ENCODE results near the gene RNU1-4.
"Not testable (repeated sequence)": the region's sequence is repeated elsewhere in the genome, so short reads cannot be mapped to it uniquely, and the experiment has no call there.

Gene RNU1-4

DNA sequence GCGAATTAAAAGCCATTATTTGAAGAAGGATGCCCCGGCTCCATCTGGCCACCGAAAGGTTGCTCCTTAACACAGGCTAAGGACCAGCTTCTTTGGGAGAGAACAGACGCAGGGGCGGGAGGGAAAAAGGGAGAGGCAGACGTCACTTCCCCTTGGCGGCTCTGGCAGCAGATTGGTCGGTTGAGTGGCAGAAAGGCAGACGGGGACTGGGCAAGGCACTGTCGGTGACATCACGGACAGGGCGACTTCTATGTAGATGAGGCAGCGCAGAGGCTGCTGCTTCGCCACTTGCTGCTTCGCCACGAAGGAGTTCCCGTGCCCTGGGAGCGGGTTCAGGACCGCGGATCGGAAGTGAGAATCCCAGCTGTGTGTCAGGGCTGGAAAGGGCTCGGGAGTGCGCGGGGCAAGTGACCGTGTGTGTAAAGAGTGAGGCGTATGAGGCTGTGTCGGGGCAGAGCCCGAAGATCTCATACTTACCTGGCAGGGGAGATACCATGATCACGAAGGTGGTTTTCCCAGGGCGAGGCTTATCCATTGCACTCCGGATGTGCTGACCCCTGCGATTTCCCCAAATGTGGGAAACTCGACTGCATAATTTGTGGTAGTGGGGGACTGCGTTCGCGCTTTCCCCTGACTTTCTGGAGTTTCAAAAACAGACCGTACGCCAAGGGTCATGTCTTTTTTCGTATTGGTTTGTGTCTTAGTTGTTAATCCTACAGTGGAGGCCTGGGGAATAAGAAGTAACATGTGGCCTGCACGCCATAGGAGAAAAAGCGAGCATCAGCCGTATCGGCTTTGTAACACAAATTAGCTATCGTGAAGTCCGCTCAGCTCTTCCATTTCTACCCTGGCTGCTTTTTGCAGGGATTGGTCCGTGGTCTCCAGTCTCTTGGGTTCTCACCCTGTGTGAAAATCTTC is at the start of gene RNU1-4:
RNU1-4 (plus strand) TSS at position 470 of the 918 bp plus-strand sequence.
- not testable (repeated sequence) for H3K4me1 ChIP-seq (ENCODE audit: insufficient read depth, low read length); H3K9me3 ChIP-seq (ENCODE audit: control insufficient read depth, insufficient read depth, low read length); H3K36me3 ChIP-seq (ENCODE audit: insufficient read depth, low read length); H3K9ac ChIP-seq (ENCODE audit: low read depth, low read length)

DNA sequence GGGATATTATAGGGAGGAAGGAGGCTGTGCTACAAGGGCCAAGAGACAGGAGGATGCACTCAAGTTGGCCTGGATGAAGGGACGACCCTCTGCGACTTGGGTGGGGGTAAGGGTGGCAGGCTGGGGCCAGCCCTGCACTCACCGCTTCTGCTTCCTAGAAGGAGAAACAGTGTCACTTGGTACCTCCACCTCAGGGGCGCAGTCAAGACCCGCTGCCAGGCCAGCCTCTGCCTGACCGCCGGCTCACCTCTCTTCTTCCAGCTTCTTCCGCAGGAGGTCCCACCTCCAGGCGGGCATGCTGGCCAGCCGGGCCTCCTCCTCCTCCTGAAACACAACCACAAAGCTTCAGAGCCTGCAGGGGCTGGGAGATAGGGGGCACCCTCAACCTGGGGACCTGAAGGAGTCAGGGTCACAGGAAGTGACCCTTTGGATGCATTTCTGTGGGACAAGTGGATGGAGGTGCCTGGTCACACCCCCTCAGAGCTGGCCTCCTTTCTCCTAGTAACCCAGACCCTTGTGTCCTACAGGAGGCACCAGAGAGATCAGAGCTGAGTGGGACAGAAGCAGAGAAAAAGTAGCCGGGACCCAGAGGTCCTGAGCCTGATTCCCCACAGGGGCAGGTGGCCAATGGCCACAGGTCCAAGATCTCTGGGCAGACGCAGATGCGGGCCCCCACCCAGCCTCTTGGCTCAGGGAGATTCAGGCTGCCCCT is 49.2 kb upstream of the RNU1-4 start:
- not testable (repeated sequence) for H3K9ac ChIP-seq (ENCODE audit: low read depth, low read length); H3K36me3 ChIP-seq (ENCODE audit: insufficient read depth, low read length); H3K9me3 ChIP-seq (ENCODE audit: control insufficient read depth, insufficient read depth, low read length); H3K4me1 ChIP-seq (ENCODE audit: insufficient read depth, low read length)

DNA sequence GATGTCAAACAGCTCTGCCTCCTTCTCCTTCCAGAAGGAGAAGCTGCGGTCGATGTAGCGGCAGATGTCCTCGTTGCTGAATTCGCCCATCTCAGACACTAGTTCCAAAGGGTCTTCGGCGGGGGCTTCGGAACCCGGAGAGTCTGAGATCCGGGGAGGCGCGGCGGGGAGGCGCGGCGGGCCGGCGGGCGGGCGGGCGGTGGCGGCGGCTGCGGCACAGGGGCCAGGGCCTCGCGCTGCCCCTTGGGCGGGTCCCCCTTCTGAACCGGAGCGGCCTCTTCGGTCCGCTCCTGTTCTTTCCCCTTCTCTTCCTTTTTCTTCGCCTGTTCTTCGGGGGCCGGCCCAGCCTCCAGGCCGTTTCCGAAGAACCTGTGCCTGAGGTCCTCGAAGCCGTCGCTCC is 48.0 kb upstream of the RNU1-4 start:
- not testable (repeated sequence) for H3K4me1 ChIP-seq (ENCODE audit: insufficient read depth, low read length); H3K36me3 ChIP-seq (ENCODE audit: insufficient read depth, low read length); H3K9ac ChIP-seq (ENCODE audit: low read depth, low read length); H3K9me3 ChIP-seq (ENCODE audit: control insufficient read depth, insufficient read depth, low read length)

DNA sequence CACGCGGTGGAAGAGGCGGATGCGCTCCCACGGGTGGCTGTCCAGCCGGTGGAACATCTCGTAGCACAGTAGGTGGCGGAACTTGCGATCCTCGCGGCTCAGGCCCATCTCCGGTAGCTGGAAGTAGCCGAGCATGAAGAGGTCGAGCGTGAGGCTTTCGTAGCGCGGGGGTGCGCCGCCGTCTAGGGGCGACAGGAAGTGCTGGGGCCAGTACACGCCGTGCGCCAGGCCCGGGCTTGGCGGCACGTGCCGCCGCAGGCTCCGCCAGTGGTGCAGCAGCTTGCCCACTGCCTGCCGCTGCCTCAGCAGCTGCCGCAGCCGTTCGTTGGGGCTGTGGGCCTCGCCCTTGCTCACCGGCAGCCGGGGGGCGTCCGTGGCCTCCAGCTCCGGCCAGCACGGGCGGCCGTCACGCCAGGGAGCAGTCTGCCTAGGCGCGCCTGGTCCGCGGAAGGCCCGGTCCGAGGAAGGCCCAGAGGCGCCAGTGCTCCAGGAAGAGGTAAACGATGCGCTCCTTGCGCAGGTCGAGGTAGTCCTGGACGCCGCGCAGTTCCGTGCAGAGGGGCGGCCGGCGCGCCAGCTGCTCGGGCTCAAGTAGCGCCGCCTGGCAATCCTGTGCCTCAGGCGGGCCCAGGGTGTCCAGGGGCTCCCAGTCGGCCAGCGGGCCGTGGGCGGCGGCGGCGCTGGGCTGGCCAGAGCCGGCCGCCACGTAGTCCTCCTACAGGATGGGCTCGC is 47.4 kb upstream of the RNU1-4 start:
- H3K9me3 ChIP-seq (ENCODE audit: control insufficient read depth, insufficient read depth, low read length); H3K36me3 ChIP-seq (ENCODE audit: insufficient read depth, low read length); H3K4me1 ChIP-seq (ENCODE audit: insufficient read depth, low read length); H3K9ac ChIP-seq (ENCODE audit: low read depth, low read length): not testable (repeated sequence)

DNA sequence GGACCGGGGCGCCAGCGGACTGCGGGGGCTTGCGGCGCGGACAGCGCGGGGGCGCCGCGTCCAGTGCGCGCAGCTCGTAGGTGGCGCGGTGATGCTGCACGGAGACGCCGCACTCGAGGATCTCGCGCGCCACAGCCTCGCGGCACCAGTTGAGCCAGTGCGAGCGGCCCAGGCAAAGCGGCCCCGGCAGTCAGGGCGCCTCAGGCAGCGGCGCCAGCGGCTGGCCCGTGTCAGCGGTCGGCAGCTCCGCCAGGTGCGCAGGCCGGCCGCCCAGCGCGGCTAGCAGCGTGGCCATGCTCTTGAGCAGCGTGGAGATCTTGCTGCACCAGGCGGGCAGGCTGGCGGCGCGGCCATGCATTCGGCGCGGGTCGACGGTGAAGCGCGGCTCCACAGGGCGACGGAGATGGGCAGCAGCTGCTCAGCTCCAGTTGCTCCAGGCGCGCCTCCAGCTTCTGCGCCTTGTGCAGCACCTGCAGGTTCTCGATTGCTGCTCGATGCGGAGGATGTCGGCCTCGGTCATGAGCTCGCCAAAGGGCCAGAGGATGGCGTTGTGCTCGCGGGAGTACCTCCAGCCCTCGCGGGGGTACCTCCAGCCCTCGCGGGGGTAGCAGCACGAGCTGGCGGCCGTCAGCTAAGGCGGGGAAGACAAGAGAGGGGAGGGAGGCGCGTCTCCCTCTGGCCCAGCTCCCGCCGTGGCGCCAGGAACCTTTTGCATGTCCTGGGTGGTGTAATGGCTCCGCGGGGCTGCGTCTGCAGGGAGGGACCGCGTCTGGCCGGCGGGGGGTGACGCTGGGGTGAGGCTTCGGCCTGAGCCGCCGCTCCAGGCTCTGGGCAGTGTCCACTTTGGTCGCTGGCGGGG is 46.6 kb upstream of the RNU1-4 start:
- H3K9me3 ChIP-seq (ENCODE audit: control insufficient read depth, insufficient read depth, low read length); H3K36me3 ChIP-seq (ENCODE audit: insufficient read depth, low read length); H3K4me1 ChIP-seq (ENCODE audit: insufficient read depth, low read length); H3K9ac ChIP-seq (ENCODE audit: low read depth, low read length): not testable (repeated sequence)

DNA sequence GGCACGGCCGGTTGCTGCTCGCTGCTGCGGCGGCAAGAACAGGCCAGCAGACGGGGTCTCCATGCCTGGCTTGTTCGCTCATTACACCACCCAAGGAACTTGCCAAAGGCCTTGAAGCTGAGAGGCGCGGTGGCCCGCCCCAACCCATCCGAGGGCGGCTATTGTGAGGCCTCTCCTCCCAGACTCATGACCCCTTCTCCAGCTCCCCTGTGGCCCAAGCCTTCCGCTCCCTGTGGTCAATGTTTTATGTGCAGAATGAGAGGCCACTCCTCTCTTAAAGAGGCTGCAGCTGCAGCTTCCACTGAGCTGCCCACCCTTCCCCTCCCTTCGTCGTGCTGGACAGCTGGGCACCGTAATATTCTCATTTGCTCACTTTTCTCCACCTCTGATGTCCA is 46.0 kb upstream of the RNU1-4 start:
- not testable (repeated sequence) for H3K4me1 ChIP-seq (ENCODE audit: insufficient read depth, low read length); H3K9ac ChIP-seq (ENCODE audit: low read depth, low read length); H3K9me3 ChIP-seq (ENCODE audit: control insufficient read depth, insufficient read depth, low read length); H3K36me3 ChIP-seq (ENCODE audit: insufficient read depth, low read length)

DNA sequence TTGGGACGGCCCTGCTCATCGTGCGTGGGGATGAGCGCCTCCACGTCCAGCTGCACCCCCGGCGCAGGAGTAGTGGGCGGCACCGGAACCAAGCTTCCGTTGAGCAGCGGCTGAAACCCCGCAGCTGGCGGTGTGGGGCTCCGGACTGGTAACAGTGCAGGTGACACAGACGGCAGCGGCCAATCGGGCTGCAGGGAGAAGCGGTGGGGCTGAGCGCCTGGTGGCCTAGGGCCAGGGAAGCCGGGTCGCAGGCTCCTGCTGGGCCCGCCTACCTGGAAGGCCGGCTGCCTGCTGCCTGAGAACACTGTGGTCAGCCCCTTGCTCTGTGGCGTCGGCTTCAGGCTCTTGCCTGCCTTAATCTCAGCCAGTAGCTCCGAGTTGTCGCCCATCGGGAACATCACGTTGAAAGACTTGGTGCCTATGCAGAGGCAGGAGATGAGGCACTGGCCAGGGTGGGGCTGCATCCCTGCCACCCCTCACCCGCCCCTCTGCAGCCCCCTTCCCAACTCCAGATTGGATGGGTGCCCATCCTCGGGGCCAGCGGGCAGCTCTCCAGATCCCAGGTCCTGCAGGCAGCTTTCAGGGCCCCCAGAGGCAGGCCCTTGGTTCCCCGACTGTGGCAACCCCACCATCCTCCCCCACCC is 43.7 kb upstream of the RNU1-4 start:
- H3K9ac ChIP-seq (ENCODE audit: low read depth, low read length); H3K4me1 ChIP-seq (ENCODE audit: insufficient read depth, low read length); H3K9me3 ChIP-seq (ENCODE audit: control insufficient read depth, insufficient read depth, low read length); H3K36me3 ChIP-seq (ENCODE audit: insufficient read depth, low read length): not testable (repeated sequence)

DNA sequence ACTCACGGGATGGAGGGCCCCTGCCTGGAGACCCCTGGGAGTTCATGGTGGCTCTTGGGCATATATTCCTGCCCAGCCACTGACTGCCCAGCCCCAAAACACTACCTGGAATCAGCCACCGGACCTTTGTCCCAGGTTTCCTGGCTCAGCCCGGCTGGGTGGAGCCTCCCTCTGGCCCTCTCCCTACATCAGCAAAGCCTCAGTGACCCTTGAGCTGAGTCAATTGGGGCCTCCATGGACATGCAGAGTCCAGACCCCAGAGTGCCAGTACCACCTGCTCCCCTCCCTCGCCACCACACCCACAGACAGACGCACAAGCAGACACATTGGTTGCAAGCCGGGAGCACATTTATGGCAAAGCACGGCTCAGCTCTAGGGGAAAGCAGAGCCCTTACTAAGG is 43.2 kb upstream of the RNU1-4 start:
- not testable (repeated sequence) for H3K9me3 ChIP-seq (ENCODE audit: control insufficient read depth, insufficient read depth, low read length); H3K4me1 ChIP-seq (ENCODE audit: insufficient read depth, low read length); H3K9ac ChIP-seq (ENCODE audit: low read depth, low read length); H3K36me3 ChIP-seq (ENCODE audit: insufficient read depth, low read length)

DNA sequence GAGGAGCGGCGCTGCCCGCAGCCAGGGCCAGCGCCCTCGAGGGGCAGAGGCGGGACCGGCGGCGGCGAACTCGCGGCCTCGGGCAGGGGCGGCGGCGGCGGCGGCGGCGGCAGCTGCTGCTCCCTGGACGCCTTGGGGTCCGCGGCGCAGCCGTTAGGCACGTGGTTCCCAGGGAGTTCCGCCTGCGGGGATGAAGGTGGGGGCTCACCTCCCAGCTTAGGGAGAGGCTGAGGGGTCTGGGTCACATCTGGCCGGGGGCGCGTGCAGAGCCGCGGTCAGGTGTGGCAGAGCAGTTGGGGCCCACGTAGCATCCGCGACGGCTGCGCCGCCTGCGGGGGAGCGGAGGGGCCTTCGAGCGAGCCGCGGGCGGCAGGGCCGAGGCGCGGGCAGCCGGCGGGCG is 40.9 kb upstream of the RNU1-4 start:
- H3K9me3 ChIP-seq (ENCODE audit: control insufficient read depth, insufficient read depth, low read length); H3K9ac ChIP-seq (ENCODE audit: low read depth, low read length); H3K36me3 ChIP-seq (ENCODE audit: insufficient read depth, low read length); H3K4me1 ChIP-seq (ENCODE audit: insufficient read depth, low read length): not testable (repeated sequence)

DNA sequence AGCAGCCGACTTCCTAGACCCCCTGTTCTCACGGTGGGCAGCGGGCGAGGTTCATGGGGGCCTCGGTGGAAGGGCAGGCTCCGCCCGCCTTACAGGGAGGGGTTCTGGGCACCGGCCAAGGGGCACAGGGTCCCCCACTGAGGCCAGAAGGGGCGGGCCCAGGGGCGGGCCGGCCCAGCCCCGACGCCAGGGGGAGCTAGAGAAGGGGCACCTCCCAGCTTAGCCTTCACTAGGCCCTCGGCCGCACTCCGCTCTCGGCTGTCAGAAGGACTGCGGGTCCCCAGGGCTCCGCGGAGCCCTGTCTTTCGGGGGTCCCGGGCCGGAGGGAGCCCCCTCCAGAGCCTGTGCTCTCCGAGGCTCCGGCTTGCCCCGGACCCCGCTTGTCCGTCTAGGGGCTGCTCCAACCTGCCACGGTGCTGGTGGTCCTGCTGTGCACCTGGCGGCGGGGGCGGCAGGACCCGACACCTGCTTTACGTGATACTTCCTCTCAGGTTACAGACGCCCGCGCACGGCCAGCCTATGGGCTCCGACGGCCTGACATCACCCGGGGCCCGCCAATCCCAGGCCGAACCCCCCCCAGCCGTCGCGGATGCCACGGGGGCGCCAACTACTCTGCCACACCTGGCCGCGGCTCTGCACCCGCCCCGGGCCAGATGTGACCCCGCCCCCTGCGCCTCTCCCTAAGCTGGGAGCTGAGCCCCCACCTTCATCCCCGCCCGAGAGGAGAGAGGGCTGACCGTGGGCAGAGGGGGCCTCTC is 40.0 kb upstream of the RNU1-4 start:
- not testable (repeated sequence) for H3K9me3 ChIP-seq (ENCODE audit: control insufficient read depth, insufficient read depth, low read length); H3K9ac ChIP-seq (ENCODE audit: low read depth, low read length); H3K4me1 ChIP-seq (ENCODE audit: insufficient read depth, low read length); H3K36me3 ChIP-seq (ENCODE audit: insufficient read depth, low read length)

DNA sequence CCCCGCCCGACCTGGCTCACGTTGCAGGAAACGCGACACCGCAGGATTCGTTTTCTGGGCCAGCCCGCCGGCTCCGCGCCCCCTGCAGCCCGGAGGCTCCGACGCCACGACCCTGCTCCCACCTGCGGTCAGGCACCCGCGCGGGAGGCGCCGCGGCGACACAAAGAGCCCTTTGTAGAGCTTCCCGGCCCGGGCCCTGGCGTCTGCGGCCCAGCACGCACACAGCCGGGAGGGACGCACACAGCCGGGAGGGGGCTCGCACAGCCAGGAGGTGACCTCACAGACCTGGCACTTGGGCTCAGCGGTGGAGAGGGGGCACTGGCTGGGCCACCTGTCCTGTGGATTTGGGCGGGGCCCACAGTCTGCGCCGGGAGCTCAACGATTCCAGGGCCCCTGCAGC is 39.1 kb upstream of the RNU1-4 start:
- not testable (repeated sequence) for H3K9ac ChIP-seq (ENCODE audit: low read depth, low read length); H3K9me3 ChIP-seq (ENCODE audit: control insufficient read depth, insufficient read depth, low read length); H3K36me3 ChIP-seq (ENCODE audit: insufficient read depth, low read length); H3K4me1 ChIP-seq (ENCODE audit: insufficient read depth, low read length)

DNA sequence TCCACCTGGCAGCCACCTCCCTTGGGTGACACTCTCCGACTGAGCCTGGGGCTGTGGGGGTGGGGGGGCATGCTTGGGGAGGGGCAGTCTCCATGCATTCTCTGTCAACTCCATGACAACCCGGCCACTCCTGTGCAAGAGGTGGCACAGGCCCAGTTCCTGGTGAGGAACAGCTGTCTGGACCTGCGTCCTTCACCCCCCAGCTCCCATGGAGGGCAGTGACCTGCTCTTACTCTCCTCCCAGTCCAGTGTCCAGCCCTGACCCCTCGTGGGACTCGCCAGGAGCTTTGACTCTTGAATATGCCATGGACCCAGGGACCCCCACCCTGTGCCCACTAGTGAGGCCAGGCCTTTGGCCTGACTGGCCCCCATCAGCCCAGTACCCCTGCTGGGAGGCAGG is 38.0 kb upstream of the RNU1-4 start:
- not testable (repeated sequence) for H3K9ac ChIP-seq (ENCODE audit: low read depth, low read length)

DNA sequence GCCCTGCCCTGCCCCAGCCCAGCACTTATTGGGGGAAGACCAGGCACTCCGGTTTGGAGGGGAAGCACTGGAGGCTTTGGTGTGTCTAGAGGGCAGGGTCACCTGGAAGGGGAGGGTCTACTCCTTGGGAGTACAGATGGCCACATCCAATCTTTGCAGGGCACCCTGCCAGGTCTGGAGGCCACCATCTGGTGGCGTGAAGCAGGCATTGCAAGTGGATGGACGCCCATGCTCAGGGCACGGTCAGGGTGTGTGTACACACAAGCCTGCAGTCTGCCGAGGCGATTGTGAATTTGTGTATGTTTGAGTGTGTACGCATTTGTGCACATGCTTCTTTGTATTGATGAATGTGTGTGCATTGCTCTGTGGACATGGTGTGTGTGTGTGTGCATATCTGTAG is 37.2 kb upstream of the RNU1-4 start:
- H3K36me3 ChIP-seq (ENCODE audit: insufficient read depth, low read length); H3K4me1 ChIP-seq (ENCODE audit: insufficient read depth, low read length); H3K9me3 ChIP-seq (ENCODE audit: control insufficient read depth, insufficient read depth, low read length); H3K9ac ChIP-seq (ENCODE audit: low read depth, low read length): not testable (repeated sequence)

More for the DNA sequence above, 38.0 kb upstream of the RNU1-4 start:
- not testable (repeated sequence) for H3K4me1 ChIP-seq (ENCODE audit: insufficient read depth, low read length); H3K36me3 ChIP-seq (ENCODE audit: insufficient read depth, low read length); H3K9me3 ChIP-seq (ENCODE audit: control insufficient read depth, insufficient read depth, low read length)

Measured in ES-I3 (cell line).